GM12878 (cell line): ENCODE data around the gene CYP1A2.

Source experiments
- SUZ12 ChIP-seq: fragments of 200-600 bp; sonication (generic); IDR thresholded peaks from one replicate; pipeline ENCODE4 v1.6.1; 2018; ENCODE audit warnings: antibody characterized with exemption, mild to moderate bottlenecking; ENCODE audit not compliant: unreplicated experiment
- TF ChIP-seq, protein P1 (sequence below), 3 experiments: IDR thresholded peaks in 2 of 3; conservative IDR thresholded peaks in 1 of 3; 2 replicates each; pipeline ENCODE4 v1.5.1; 2011; ENCODE audit warnings: low read depth in 3 of 3, low read length in 3 of 3, mild to moderate bottlenecking in 3 of 3, control low read depth in 2 of 3, moderate library complexity in 2 of 3, inconsistent platforms in 1 of 3, mixed read lengths in 1 of 3; ENCODE audit not compliant: control insufficient read depth in 2 of 3, insufficient read depth in 1 of 3; ENCODE audit errors: extremely low read depth in 1 of 3

DNA sequence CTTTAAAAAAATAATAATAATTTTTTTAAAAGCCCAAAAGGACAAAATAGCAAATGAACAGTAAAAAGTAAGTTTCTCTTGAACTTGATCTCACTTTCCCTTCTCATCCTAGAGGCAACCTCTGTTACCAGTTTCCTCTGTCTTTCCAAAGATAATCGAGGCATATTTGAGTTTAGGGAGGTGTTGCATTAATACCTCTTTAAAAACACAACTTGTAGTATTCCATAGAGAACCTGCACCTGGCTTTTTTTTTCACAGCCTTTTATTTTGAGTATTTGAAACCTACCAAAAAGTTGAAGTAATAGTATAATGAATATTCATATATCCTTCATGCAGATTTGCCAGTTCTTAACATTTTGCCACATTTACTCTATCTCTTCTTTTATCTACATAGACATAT lies 42.4 kb downstream of the CYP1A2 start:
- TF ChIP-seq, protein P1, sequence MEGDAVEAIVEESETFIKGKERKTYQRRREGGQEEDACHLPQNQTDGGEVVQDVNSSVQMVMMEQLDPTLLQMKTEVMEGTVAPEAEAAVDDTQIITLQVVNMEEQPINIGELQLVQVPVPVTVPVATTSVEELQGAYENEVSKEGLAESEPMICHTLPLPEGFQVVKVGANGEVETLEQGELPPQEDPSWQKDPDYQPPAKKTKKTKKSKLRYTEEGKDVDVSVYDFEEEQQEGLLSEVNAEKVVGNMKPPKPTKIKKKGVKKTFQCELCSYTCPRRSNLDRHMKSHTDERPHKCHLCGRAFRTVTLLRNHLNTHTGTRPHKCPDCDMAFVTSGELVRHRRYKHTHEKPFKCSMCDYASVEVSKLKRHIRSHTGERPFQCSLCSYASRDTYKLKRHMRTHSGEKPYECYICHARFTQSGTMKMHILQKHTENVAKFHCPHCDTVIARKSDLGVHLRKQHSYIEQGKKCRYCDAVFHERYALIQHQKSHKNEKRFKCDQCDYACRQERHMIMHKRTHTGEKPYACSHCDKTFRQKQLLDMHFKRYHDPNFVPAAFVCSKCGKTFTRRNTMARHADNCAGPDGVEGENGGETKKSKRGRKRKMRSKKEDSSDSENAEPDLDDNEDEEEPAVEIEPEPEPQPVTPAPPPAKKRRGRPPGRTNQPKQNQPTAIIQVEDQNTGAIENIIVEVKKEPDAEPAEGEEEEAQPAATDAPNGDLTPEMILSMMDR (IDR thresholded peaks at IDR 0.05 in 2 of 3, conservative IDR thresholded peaks at IDR 0.05 in 1 of 3; ENCODE audit: control insufficient read depth in 2 of 3, extremely low read depth in 1 of 3, insufficient read depth in 1 of 3, low read depth in 3 of 3, low read length in 3 of 3) = no peak
- no peak for TF ChIP-seq SUZ12
